ENCODE data around the gene NLGN1. TPM values are rescaled to one million over a fixed set of nuclear protein-coding genes. Genes with fewer than 3 reads are reported as not detected.

Gene NLGN1
- total and polyA plus RNA-seq, 2 of the 8 experiments (the other 6 are each of a cell fraction or from before 2014, with no cell fraction given): 7.8 to 14.8 TPM

DNA sequence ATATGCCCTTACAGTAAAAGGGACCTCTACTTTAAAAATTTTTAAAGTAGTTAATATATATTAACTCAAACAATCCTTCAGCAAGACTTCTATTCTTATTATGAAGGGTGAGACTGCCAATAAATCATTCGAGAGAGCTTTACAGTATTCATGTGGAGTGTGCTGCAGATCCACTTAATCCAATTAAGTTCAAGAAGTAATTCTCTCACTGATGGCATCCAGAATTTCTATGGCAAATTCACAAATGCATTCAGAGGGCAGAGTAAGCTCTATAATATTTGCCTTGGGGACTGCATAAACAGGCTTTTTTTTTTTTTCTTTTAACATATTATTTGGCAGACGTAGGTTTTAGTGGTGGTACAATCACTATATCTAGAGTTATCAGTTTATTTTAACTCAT, 692.0 kb downstream of the NLGN1 start:
- Histone ChIP-seq H4K5ac (ENCODE audit: insufficient read length, low read depth, low read length) (no peak overlapping the region), H3K27me3 (replicated peaks in 1 of 4; ENCODE audit: control insufficient read depth in 3 of 4, extremely low read depth in 1 of 4, insufficient read depth in 3 of 4, low read length in 3 of 4) (no peaks in the 10 kb centered on the region), H3K4ac (replicated peaks; ENCODE audit: insufficient read length, low read depth, low read length) (no peak overlapping the region), H3K79me1 (ENCODE audit: low read depth, low read length) (no peaks in the 10 kb centered on the region), H3K4me2 (ENCODE audit: insufficient read depth in 1 of 2, low read depth in 2 of 2, low read length in 2 of 2) (no peak overlapping the region), H2AFZ (ENCODE audit: low read length) (no peak overlapping the region), H3K79me2 (ENCODE audit: control insufficient read depth in 1 of 2, insufficient read depth in 2 of 2, low read length in 2 of 2) (no peaks in the 10 kb centered on the region), H3K56ac (replicated peaks; ENCODE audit: insufficient read length, low read depth, low read length) (no peak overlapping the region), H2BK120ac (replicated peaks; ENCODE audit: low read depth, low read length) (no peak overlapping the region), H3K23ac (ENCODE audit: insufficient read length) (no peak overlapping the region), H2BK15ac (ENCODE audit: low read length) (no peak overlapping the region), H3K23me2 (ENCODE audit: low read depth, low read length) (no peaks in the 10 kb centered on the region; the same call in 1 of the 2 replicates), H4K8ac (ENCODE audit: extremely low read depth, insufficient read depth, low read length) (no peak overlapping the region), H3K9ac (replicated peaks in 1 of 4; ENCODE audit: extremely low read depth in 1 of 4, low read depth in 3 of 4, low read length in 3 of 4) (no peak overlapping the region), H2AK5ac (ENCODE audit: low read depth, low read length) (no peak overlapping the region), H3K18ac (ENCODE audit: extremely low read depth, low read length) (no peak overlapping the region), H3K4me3 (ENCODE audit: extremely low read depth in 1 of 4, insufficient read depth in 2 of 4, low read depth in 3 of 4, low read length in 4 of 4) (no peak overlapping the region), H3K9me3 (ENCODE audit: insufficient read depth in 2 of 2, low read depth in 1 of 2, low read length in 1 of 2) (no peaks in the 10 kb centered on the region), H3K4me1 (replicated peaks in 1 of 4; ENCODE audit: control insufficient read depth in 3 of 4, insufficient read depth in 4 of 4, low read length in 3 of 4) (no peaks in the 10 kb centered on the region), H2BK12ac (ENCODE audit: low read depth, low read length) (no peak overlapping the region), H2BK20ac (ENCODE audit: low read length) (no peak overlapping the region), H4K91ac (replicated peaks; ENCODE audit: insufficient read length, low read length) (no peak overlapping the region), H3K36me3 (ENCODE audit: control insufficient read depth in 2 of 4, insufficient read depth in 4 of 4, low read length in 3 of 4) (no peaks in the 10 kb centered on the region), H3K14ac (ENCODE audit: insufficient read length) (no peak overlapping the region), H4K20me1 (replicated peaks in 1 of 2; ENCODE audit: control insufficient read depth in 1 of 2, insufficient read depth in 2 of 2, low read length in 2 of 2) (no peaks in the 10 kb centered on the region), H3K27ac (ENCODE audit: low read depth, low read length) (no peak overlapping the region), H2BK5ac (ENCODE audit: low read depth, low read length) (no peak overlapping the region)
- 87% methylated on average over 2 of the region's 2 CpGs; no CpG with 5 or more reads in 1 of the 2 experiments for whole genome bisulfite sequencing, 2 experiments (ENCODE audit: extremely low coverage in 1 of 2, insufficient coverage in 1 of 2, insufficient read length in 1 of 2, insufficient replicate concordance in 2 of 2, low coverage in 1 of 2, low lambda C conversion rate in 2 of 2, missing lambda C conversion rate in 1 of 2)
- TF ChIP-seq RFX5 (IDR thresholded peaks at IDR 0.05; ENCODE audit: borderline replicate concordance, low read depth, low read length) (no peak), TAF1 (IDR thresholded peaks at IDR 0.05; ENCODE audit: low read depth, low read length) (no peak), JUND (IDR thresholded peaks at IDR 0.05; ENCODE audit: low read length) (no peak), YY1 (IDR thresholded peaks at IDR 0.05; ENCODE audit: low read depth, low read length) (no peak), KDM4A (IDR thresholded peaks at IDR 0.05; ENCODE audit: low read depth, low read length, severe bottlenecking) (no peak), RAD21 (IDR thresholded peaks at IDR 0.05 in 1 of 2, conservative IDR thresholded peaks at IDR 0.05 in 1 of 2; ENCODE audit: low read depth in 2 of 2, low read length in 2 of 2) (no peak), CEBPB (IDR thresholded peaks at IDR 0.05; ENCODE audit: low read depth, low read length) (no peak), ZNF274 (IDR thresholded peaks at IDR 0.05; ENCODE audit: borderline replicate concordance, extremely low read depth, low read length) (no peak), GABPA (IDR thresholded peaks at IDR 0.05; ENCODE audit: borderline replicate concordance, insufficient read depth, low read length) (no peak), JUN (IDR thresholded peaks at IDR 0.05; ENCODE audit: low read depth, low read length) (no peak), SIX5 (IDR thresholded peaks at IDR 0.05; ENCODE audit: low read depth, low read length) (no peak)
- TF ChIP-seq, protein P1, sequence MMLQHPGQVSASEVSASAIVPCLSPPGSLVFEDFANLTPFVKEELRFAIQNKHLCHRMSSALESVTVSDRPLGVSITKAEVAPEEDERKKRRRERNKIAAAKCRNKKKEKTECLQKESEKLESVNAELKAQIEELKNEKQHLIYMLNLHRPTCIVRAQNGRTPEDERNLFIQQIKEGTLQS (IDR thresholded peaks at IDR 0.05; ENCODE audit: insufficient read depth, low read depth, low read length): no peak
- TF ChIP-seq, protein P2, sequence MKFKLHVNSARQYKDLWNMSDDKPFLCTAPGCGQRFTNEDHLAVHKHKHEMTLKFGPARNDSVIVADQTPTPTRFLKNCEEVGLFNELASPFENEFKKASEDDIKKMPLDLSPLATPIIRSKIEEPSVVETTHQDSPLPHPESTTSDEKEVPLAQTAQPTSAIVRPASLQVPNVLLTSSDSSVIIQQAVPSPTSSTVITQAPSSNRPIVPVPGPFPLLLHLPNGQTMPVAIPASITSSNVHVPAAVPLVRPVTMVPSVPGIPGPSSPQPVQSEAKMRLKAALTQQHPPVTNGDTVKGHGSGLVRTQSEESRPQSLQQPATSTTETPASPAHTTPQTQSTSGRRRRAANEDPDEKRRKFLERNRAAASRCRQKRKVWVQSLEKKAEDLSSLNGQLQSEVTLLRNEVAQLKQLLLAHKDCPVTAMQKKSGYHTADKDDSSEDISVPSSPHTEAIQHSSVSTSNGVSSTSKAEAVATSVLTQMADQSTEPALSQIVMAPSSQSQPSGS (IDR thresholded peaks at IDR 0.05; ENCODE audit: low read length): no peak
- FAIRE-seq: no peak
- ChIA-PET CTCF (ENCODE audit: partially characterized antibody) (interaction anchor here (0.7 to 1.4 kb wide), 2 partner anchors 35 to 41 kb away, joined by 3 read pairs; no protein-coding TSS in a partner anchor), POLR2A (ENCODE audit: partially characterized antibody) (no interaction called here)
- no peak for DNase-seq (ENCODE audit: low read depth in 1 of 2, low spot score in 2 of 2)
